Endodermal cell (in vitro differentiated cells): ENCODE data around the gene QRICH1. TPM values are rescaled to one million over a fixed set of nuclear protein-coding genes. Genes with fewer than 3 reads are reported as not detected.
A peak's percentile ranks its signal among the peaks of the same experiment; 100 is the strongest.

Experiments
- DNase-seq: peaks from one replicate; pipeline ENCODE4 v3.0.0-alpha.2; 2017
- H3K27ac ChIP-seq: 2 replicates; pipeline ENCODE4 v1.5.1; 2013; ENCODE audit warnings: mild to moderate bottlenecking, low read depth, low read length, moderate library complexity
- H3K27me3 ChIP-seq: 2 replicates; pipeline ENCODE4 v1.6.1; 2013; ENCODE audit warnings: mild to moderate bottlenecking, low read length, moderate library complexity; ENCODE audit not compliant: insufficient read depth, control insufficient read depth, poor library complexity, severe bottlenecking
- H3K36me3 ChIP-seq: 2 replicates; pipeline ENCODE4 v1.7.0; 2013; ENCODE audit warnings: mild to moderate bottlenecking, low read length, moderate library complexity; ENCODE audit not compliant: control insufficient read depth, insufficient read depth
- H3K4me1 ChIP-seq: one replicate; pipeline ENCODE4 v1.7.0; 2013; ENCODE audit warnings: low read length; ENCODE audit not compliant: control insufficient read depth, insufficient read depth
- H3K4me3 ChIP-seq: 2 replicates; pipeline ENCODE4 v1.5.1; 2013; ENCODE audit warnings: mild to moderate bottlenecking, low read length, moderate library complexity
- H3K9ac ChIP-seq: 2 replicates; pipeline ENCODE4 v1.6.1; 2013; ENCODE audit warnings: mild to moderate bottlenecking, low read length, moderate library complexity; ENCODE audit not compliant: poor library complexity, severe bottlenecking; ENCODE audit errors: extremely low read depth
- H3K9me3 ChIP-seq: 2 replicates; pipeline ENCODE4 v1.6.1; 2013; ENCODE audit warnings: mild to moderate bottlenecking, low read length, moderate library complexity; ENCODE audit not compliant: control insufficient read depth
- H3K27ac Mint-ChIP-seq: 2 replicates; pipeline ENCODE4 v1.8.0; 2020; ENCODE audit warnings: mixed read lengths
- H3K27me3 Mint-ChIP-seq: 2 replicates; pipeline ENCODE4 v1.8.0; 2021; ENCODE audit warnings: mild to moderate bottlenecking, mixed read lengths; ENCODE audit not compliant: insufficient read depth
- H3K36me3 Mint-ChIP-seq: 2 replicates; pipeline ENCODE4 v1.8.0; 2020; ENCODE audit warnings: low read depth, mixed read lengths
- H3K4me1 Mint-ChIP-seq: 2 replicates; pipeline ENCODE4 v1.8.0; 2020; ENCODE audit warnings: mixed read lengths
- H3K4me3 Mint-ChIP-seq: 2 replicates; pipeline ENCODE4 v1.8.0; 2020; ENCODE audit warnings: mild to moderate bottlenecking, moderate library complexity, mixed read lengths
- H3K9me3 Mint-ChIP-seq: 2 replicates; pipeline ENCODE4 v1.8.0; 2020; ENCODE audit warnings: mild to moderate bottlenecking, mixed read lengths
- WGBS, 2 experiments: methylation state at CpG; one replicate each; pipeline versions ENCODE4 v1.1.5 to v1.1.7; 2013; ENCODE audit warnings: missing lambda C conversion rate in 2 of 2, mixed read lengths in 1 of 2; ENCODE audit not compliant: insufficient coverage in 1 of 2, insufficient read length in 1 of 2; 5-methylcytosine and 5-hydroxymethylcytosine counted together
- total RNA-seq, 2 donors: library from RNA; stranded (reverse); fragmentation: NEBNext Ultra II Directional in 1 of 2; extraction: Animal tissue kit (Norgen Biotek cat#: 25700) in 1 of 2; gene quantifications; 2 replicates in 1 of 2; 3 replicates in 1 of 2; pipeline ENCODE4 v1.2.1, GENCODE V29; 2021
- TF ChIP-seq, protein P1 (sequence below): fragments of 200-600 bp; sonication (generic); conservative IDR thresholded peaks from 2 replicates; pipeline ENCODE4 v1.5.0; 2021; ENCODE audit warnings: antibody characterized with exemption, mild to moderate bottlenecking

Gene QRICH1
- total RNA-seq, 2 donors from 2014 or later: 127 to 155 TPM

DNA sequence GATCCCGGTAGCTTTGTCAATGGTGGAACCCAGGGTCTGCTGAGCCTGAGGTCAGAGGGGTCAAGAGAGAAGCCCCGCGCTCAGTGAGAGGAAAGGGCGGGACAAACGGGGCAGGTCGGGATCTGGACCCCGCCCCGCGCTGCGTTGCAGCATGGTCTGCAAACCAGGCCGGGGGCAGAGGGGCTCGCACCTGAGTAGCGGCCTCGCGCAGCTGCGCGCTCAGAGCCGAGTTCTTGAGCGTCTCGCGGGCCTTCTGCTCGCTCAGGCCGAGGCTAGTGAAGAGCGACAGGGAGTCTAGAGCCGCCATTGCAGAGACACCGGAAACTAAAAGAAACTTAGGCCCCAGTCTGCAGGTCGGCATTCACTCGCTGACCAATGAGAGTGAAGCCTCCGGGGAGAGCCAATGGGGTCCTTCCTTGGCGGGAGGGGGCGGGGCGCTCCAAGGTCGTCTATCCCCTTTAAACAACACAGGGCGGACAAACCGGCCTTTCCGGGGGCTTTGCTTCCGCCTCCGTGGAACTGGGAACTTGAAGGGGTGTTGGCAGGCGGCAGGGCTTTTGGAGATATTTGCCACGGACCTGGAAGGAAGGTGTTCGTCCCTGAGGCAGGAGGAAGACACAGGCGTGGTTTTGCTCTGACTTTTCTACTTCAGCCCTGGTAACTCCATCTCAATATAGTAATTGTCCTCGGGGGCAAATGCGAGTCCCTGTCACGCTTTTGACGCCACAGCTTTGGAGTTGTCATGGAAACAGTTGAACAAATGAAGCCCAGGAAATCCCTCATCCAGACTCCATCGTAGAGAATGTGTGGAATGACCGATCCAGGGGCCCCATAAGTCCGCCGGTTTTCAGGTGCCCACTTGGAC, 10.8 kb upstream of the QRICH1 start, which contains the start of gene QARS1:
QARS1 (minus strand) TSS at position 331 of the 865 bp plus-strand sequence; CDS start at position 307, 24 bp downstream.
- peaks cover 54% of the 10 kb centered on the region for H3K36me3 ChIP-seq
- no peaks in the 10 kb centered on the region for H3K9me3 Mint-ChIP-seq
- H3K27ac Mint-ChIP-seq: peak within 1 kb of the TSS; percentile 95
- no peaks in the 10 kb centered on the region for H3K27me3 Mint-ChIP-seq
- H3K4me1 Mint-ChIP-seq: peaks cover 16% of the 10 kb centered on the region
- H3K27ac ChIP-seq: peak within 1 kb of the TSS; percentile 93
- H3K9me3 ChIP-seq: no peaks in the 10 kb centered on the region
- H3K4me1 ChIP-seq: peaks cover 6% of the 10 kb centered on the region
- peak; percentile 98 for DNase-seq
- TF ChIP-seq, protein P1, sequence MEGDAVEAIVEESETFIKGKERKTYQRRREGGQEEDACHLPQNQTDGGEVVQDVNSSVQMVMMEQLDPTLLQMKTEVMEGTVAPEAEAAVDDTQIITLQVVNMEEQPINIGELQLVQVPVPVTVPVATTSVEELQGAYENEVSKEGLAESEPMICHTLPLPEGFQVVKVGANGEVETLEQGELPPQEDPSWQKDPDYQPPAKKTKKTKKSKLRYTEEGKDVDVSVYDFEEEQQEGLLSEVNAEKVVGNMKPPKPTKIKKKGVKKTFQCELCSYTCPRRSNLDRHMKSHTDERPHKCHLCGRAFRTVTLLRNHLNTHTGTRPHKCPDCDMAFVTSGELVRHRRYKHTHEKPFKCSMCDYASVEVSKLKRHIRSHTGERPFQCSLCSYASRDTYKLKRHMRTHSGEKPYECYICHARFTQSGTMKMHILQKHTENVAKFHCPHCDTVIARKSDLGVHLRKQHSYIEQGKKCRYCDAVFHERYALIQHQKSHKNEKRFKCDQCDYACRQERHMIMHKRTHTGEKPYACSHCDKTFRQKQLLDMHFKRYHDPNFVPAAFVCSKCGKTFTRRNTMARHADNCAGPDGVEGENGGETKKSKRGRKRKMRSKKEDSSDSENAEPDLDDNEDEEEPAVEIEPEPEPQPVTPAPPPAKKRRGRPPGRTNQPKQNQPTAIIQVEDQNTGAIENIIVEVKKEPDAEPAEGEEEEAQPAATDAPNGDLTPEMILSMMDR: no peak
- WGBS, 2 experiments: 0 to 2% methylated on average over 32 to 50 of the region's 50 CpGs
- peak within 1 kb of the TSS; percentile 94 for H3K9ac ChIP-seq
- H3K4me3 ChIP-seq: peak within 1 kb of the TSS; percentile 98
- no peaks in the 10 kb centered on the region for H3K27me3 ChIP-seq
- peak within 1 kb of the TSS; percentile 95 for H3K4me3 Mint-ChIP-seq
- H3K36me3 Mint-ChIP-seq: peaks cover 48% of the 10 kb centered on the region

DNA sequence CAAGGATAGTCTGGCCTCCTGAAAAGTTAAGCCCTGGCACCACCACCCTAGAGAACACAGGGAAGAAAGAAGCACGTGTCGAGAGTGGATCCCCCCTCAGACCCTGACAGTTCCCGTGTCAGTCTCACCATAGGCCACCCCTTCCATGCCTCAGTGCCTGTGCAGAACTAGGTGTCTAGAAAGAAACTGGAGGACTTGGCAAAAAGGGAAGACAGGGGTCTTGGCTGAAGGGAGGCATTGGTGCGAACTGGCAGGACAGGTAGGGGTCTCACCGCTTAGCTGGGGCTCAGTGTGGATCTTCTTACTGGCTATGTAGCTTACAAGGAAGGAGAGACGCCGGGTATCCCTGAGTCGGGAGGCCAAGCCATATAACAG, 10.2 kb upstream of the QRICH1 start:
- Mint-ChIP-seq H3K4me3 (peak overlapping the region; percentile 95), H3K27ac (peak overlapping the region; percentile 95), H3K36me3 (peaks cover 48% of the 10 kb centered on the region), H3K9me3 (no peaks in the 10 kb centered on the region), H3K4me1 (peaks cover 16% of the 10 kb centered on the region), H3K27me3 (no peaks in the 10 kb centered on the region)
- Histone ChIP-seq H3K27ac (peak overlapping the region; percentile 84), H3K36me3 (peaks cover 54% of the 10 kb centered on the region), H3K4me3 (peak overlapping the region; percentile 98), H3K4me1 (peaks cover 6% of the 10 kb centered on the region), H3K27me3 (no peaks in the 10 kb centered on the region), H3K9ac (peak overlapping the region; percentile 94), H3K9me3 (no peaks in the 10 kb centered on the region)
- TF ChIP-seq, protein P1: no peak
- no peak for DNase-seq
- WGBS, 2 experiments: 10 to 11% methylated on average over 8 of the region's 8 CpGs

DNA sequence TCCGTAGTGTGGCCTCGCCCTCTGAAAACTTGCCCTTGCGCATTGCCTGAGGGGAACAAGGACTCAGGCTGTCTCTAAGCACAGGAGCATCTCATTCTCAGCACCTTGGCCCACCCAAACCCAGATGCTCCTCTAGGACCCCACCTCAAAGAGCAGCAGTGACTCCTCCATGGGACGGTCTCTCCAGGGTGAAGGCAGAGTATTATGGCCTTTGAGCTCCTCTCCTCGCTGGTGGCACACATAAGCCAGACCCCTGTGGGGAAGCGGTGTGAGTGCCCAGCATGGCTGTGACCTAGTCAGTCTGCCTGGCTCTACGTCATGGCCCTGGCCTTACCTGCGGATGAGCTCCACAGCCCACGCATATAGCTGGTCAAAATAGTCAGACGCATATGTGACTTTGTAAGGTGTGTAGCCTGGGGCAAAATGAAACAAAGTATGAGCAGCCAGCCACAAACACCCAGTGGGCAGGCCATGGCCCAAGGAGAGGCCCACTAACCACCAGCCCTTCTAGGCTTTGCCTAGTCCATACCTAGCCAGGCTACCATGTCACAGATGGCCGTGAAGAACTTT, 6.3 kb upstream of the QRICH1 start:
- Mint-ChIP-seq H3K27ac (no peak overlapping the region), H3K27me3 (no peaks in the 10 kb centered on the region), H3K4me1 (peaks cover 10% of the 10 kb centered on the region), H3K36me3 (peaks cover 61% of the 10 kb centered on the region), H3K4me3 (no peak overlapping the region), H3K9me3 (no peaks in the 10 kb centered on the region)
- no peak for DNase-seq
- H3K27ac ChIP-seq: no peak overlapping the region
- H3K4me1 ChIP-seq: peaks cover 6% of the 10 kb centered on the region
- H3K36me3 ChIP-seq: peaks cover 72% of the 10 kb centered on the region
- no peak overlapping the region for H3K4me3 ChIP-seq
- WGBS, 2 experiments: 91 to 95% methylated on average over 9 to 11 of the region's 11 CpGs
- no peaks in the 10 kb centered on the region for H3K27me3 ChIP-seq
- H3K9ac ChIP-seq: no peak overlapping the region
- TF ChIP-seq, protein P1: no peak
- no peaks in the 10 kb centered on the region for H3K9me3 ChIP-seq
